ENCODE results near the gene RPS29. TPM values are rescaled to one million over a fixed set of nuclear protein-coding genes. Genes with fewer than 3 reads are reported as not detected.

The RPS29 gene
- total and polyA plus RNA-seq, 2 of the 13 experiments (the other 11 are each of a cell fraction or from before 2014, with no cell fraction given): 4,303 to 8,215 TPM

DNA sequence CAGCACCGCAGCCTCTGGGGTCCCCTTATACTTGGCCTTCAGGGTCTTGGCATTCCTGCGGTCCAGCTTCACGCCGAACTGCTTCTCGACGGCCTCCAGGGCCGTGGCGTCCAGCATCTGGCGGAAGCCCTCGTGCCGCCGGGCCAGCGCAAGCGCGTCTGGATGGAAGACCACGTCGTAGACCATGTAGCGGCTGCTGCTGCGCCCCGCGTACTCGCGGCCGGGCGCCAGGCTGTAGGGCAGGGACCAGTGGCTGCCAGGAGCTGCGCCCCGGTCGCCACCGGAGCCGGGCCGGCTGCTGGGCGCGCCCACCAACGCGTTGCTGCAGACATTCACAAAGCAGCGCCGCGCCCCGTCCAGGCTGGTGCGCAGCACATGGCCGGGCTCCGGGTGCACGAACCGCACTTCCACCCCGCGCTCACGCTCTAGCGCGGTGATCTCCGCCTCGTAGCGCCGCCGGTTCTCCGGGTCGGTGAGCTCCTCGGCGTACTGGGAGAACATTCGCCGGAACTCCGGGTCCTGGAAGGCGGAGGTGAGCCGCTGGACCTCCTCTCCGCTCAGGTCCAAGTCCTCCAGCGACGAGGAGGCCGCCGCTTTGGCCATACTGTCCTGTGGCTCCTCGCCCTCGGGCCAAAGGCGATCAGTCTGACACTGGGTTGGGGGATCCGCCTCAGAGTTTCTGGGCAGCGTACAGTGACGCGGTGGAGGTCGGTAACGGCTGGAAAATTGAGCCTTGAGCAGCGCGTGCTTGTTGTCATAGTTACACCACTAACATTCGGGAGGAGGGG lies 48.6 kb upstream of the RPS29 start, which contains the start of gene DNAAF2 (continued):
- no peak for TF ChIP-seq EHMT2 (IDR thresholded peaks at IDR 0.05; ENCODE audit: borderline replicate concordance, low read depth, low read length)
- TF ChIP-seq, protein P1, sequence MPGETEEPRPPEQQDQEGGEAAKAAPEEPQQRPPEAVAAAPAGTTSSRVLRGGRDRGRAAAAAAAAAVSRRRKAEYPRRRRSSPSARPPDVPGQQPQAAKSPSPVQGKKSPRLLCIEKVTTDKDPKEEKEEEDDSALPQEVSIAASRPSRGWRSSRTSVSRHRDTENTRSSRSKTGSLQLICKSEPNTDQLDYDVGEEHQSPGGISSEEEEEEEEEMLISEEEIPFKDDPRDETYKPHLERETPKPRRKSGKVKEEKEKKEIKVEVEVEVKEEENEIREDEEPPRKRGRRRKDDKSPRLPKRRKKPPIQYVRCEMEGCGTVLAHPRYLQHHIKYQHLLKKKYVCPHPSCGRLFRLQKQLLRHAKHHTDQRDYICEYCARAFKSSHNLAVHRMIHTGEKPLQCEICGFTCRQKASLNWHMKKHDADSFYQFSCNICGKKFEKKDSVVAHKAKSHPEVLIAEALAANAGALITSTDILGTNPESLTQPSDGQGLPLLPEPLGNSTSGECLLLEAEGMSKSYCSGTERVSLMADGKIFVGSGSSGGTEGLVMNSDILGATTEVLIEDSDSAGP (CRISPR knock-in tag; IDR thresholded peaks at IDR 0.05; ENCODE audit: borderline replicate concordance): 0 out of 2 replicates have a peak, but pooled peaks have one; percentile 34
- 0 out of 2 replicates have a peak, but pooled peaks have one; percentile 46 for TF ChIP-seq ZNF501 (CRISPR knock-in tag; IDR thresholded peaks at IDR 0.05)
- TF ChIP-seq SRSF1 (optimal IDR thresholded peaks at IDR 0.05; ENCODE audit: low read depth, low read length): peak; percentile 49
- no peak for TF ChIP-seq FUBP1 (CRISPR knock-in tag; IDR thresholded peaks at IDR 0.05; ENCODE audit: borderline replicate concordance)
- no peak for TF ChIP-seq NFE2L2 (IDR thresholded peaks at IDR 0.05; ENCODE audit: low read length)
- TF ChIP-seq LBX2 (CRISPR knock-in tag; IDR thresholded peaks at IDR 0.05; ENCODE audit: borderline replicate concordance): no peak
- no peak for TF ChIP-seq ZNF878 (CRISPR knock-in tag; IDR thresholded peaks at IDR 0.05)
- TF ChIP-seq EP300 (IDR thresholded peaks at IDR 0.05; ENCODE audit: low read depth in 2 of 2, low read length in 2 of 2): peak in 1 of 2 experiments; percentile 28; a peak in 1 of 4 replicates
- TF ChIP-seq EP300 (CRISPR knock-in tag; IDR thresholded peaks at IDR 0.05; ENCODE audit: borderline replicate concordance): no peak
- TF ChIP-seq YY1 (IDR thresholded peaks at IDR 0.05; ENCODE audit: insufficient read depth, insufficient replicate concordance, low read depth, low read length): peak; percentile 10
- TF ChIP-seq NCOA1 (CRISPR knock-in tag; IDR thresholded peaks at IDR 0.05): peak; percentile 73; the same call in 1 of the 2 replicates
- TF ChIP-seq, protein P2, sequence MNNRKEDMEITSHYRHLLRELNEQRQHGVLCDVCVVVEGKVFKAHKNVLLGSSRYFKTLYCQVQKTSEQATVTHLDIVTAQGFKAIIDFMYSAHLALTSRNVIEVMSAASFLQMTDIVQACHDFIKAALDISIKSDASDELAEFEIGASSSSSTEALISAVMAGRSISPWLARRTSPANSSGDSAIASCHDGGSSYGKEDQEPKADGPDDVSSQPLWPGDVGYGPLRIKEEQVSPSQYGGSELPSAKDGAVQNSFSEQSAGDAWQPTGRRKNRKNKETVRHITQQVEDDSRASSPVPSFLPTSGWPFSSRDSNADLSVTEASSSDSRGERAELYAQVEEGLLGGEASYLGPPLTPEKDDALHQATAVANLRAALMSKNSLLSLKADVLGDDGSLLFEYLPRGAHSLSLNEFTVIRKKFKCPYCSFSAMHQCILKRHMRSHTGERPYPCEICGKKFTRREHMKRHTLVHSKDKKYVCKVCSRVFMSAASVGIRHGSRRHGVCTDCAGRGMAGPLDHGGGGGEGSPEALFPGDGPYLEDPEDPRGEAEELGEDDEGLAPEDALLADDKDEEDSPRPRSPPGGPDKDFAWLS (CRISPR knock-in tag; IDR thresholded peaks at IDR 0.05; ENCODE audit: borderline replicate concordance): peak; percentile 69; the same call in 1 of the 2 replicates
- TF ChIP-seq, protein P3, sequence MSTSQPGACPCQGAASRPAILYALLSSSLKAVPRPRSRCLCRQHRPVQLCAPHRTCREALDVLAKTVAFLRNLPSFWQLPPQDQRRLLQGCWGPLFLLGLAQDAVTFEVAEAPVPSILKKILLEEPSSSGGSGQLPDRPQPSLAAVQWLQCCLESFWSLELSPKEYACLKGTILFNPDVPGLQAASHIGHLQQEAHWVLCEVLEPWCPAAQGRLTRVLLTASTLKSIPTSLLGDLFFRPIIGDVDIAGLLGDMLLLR (CRISPR knock-in tag; IDR thresholded peaks at IDR 0.05): 0 out of 2 replicates have a peak, but pooled peaks have one; percentile 16
- TF ChIP-seq PRMT3 (CRISPR knock-in tag; IDR thresholded peaks at IDR 0.05; ENCODE audit: borderline replicate concordance, low read depth): 0 out of 2 replicates have a peak, but pooled peaks have one; percentile 8
- no peak; the same call in 1 of the 2 replicates for TF ChIP-seq NR2F2 (IDR thresholded peaks at IDR 0.05; ENCODE audit: borderline replicate concordance, low read depth)
- peak; percentile 49 for TF ChIP-seq ZNF772 (CRISPR knock-in tag; IDR thresholded peaks at IDR 0.05)
- no peak for TF ChIP-seq ARNT (IDR thresholded peaks at IDR 0.05)
- TF ChIP-seq, protein P4, sequence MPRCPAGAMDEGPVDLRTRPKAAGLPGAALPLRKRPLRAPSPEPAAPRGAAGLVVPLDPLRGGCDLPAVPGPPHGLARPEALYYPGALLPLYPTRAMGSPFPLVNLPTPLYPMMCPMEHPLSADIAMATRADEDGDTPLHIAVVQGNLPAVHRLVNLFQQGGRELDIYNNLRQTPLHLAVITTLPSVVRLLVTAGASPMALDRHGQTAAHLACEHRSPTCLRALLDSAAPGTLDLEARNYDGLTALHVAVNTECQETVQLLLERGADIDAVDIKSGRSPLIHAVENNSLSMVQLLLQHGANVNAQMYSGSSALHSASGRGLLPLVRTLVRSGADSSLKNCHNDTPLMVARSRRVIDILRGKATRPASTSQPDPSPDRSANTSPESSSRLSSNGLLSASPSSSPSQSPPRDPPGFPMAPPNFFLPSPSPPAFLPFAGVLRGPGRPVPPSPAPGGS (CRISPR knock-in tag; IDR thresholded peaks at IDR 0.05): 0 out of 2 replicates have a peak, but pooled peaks have one; percentile 14
- no peak for TF ChIP-seq ZBTB7A (CRISPR knock-in tag; IDR thresholded peaks at IDR 0.05)
- no peak for TF ChIP-seq ZNF343 (CRISPR knock-in tag; IDR thresholded peaks at IDR 0.05)
